ENCODE results near the gene ERAL1.

The ERAL1 gene

DNA sequence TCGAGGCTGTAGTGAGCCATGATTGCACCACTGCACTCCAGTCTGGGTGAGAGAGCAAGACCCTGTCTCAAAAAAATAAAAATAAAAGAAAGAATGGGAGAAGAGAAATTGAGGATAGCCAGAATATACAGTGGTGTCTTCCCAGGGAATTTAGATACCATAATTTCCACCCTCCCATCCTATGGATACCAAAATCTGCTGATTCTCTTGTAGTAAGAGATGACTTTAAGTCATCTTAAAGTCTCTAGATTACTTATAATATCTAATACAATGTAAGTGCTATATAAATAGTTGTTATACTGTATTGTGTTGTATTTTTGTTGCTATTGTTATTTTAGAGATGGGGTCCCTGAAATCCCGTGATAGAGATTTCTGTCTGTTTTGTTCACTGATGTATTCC, 1.5 kb upstream of the ERAL1 start:
- Histone ChIP-seq H3K9me3 (ENCODE audit: insufficient read depth, low read depth, low read length) (no peaks in the 10 kb centered on the region), H3K9ac (ENCODE audit: low read depth, low read length) (no peak overlapping the region), H3K36me3 (ENCODE audit: insufficient read depth, low read length) (peaks cover 15% of the 10 kb centered on the region), H3K27ac (ENCODE audit: low read depth, low read length) (no peak overlapping the region), H3K4me1 (ENCODE audit: insufficient read depth, low read length) (no peaks in the 10 kb centered on the region), H3K4me3 (ENCODE audit: low read length) (no peak overlapping the region), H3K27me3 (ENCODE audit: insufficient read depth, low read length) (no peaks in the 10 kb centered on the region)
- 98% methylated on average over 2 of the region's 2 CpGs for WGBS

- peak overlapping the region; percentile 63; the same call in 1 of the 2 replicates for H3K27ac ChIP-seq (ENCODE audit: low read depth, low read length)
- H3K9me3 ChIP-seq (ENCODE audit: insufficient read depth, low read depth, low read length): no peaks in the 10 kb centered on the region
- 19% methylated on average over 5 of the region's 5 CpGs for WGBS
These were observed 492 bp downstream of the ERAL1 start for GRCh38 chr17:28855336-28855679.

GRCh38 chr17:28856028-28856574, 1.3 kb downstream of the ERAL1 start:
- H3K4me3 ChIP-seq (ENCODE audit: low read length): peak overlapping the region; percentile 74
- 94% methylated on average over 5 of the region's 5 CpGs for WGBS

More at GRCh38 chr17:28855336-28855679, 492 bp downstream of the ERAL1 start:
- Histone ChIP-seq H3K27me3 (ENCODE audit: insufficient read depth, low read length) (no peaks in the 10 kb centered on the region), H3K4me1 (ENCODE audit: insufficient read depth, low read length) (no peaks in the 10 kb centered on the region), H3K36me3 (ENCODE audit: insufficient read depth, low read length) (peaks cover 28% of the 10 kb centered on the region), H3K4me3 (ENCODE audit: low read length) (peak overlapping the region; percentile 74), H3K9ac (ENCODE audit: low read depth, low read length) (peak overlapping the region; percentile 79)

DNA sequence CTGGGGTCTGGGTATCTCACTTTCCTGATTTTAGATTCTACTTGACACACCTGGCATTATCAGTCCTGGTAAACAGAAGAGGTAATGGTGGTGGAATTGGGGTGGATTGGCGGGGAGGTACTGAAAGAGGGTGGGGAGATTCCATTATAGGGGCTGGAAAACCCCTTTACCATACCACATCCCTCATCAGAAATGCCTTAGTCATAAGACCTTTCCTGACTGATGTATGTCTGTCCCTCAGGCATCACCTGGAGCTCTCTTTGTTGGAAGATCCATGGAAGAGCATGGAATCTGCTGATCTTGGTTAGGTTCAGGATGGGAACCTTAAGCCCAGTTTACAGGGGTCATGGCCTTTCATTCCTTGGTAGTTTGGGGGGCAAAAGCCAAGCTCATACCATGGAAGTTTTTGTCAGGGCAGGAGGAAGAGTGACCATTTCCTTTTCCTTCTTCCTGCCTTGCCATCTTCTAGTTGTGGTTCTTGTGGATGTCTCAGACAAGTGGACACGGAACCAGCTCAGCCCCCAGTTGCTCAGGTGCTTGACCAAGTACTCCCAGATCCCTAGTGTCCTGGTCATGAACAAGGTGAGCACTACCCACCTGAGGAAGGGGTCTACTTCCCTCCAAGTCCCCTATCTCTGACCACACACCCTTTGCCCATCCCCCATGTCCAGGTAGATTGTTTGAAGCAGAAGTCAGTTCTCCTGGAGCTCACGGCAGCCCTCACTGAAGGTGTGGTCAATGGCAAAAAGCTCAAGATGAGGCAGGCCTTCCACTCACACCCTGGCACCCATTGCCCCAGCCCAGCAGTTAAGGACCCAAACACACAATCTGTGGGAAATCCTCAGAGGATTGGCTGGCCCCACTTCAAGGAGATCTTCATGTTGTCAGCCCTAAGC, 3.3 kb downstream of the ERAL1 start:
- no peak overlapping the region for H3K4me3 ChIP-seq (ENCODE audit: low read length)
- 96% methylated on average over 2 of the region's 3 CpGs for WGBS
- no peak overlapping the region for H3K9ac ChIP-seq (ENCODE audit: low read depth, low read length)
- H3K4me1 ChIP-seq (ENCODE audit: insufficient read depth, low read length): 0 out of 2 replicates have a peak, but pooled peaks cover 5% of the 10 kb centered on the region
- H3K36me3 ChIP-seq (ENCODE audit: insufficient read depth, low read length): peaks cover 37% of the 10 kb centered on the region
- H3K9me3 ChIP-seq (ENCODE audit: insufficient read depth, low read depth, low read length): no peaks in the 10 kb centered on the region
- H3K27ac ChIP-seq (ENCODE audit: low read depth, low read length): no peak overlapping the region
- H3K27me3 ChIP-seq (ENCODE audit: insufficient read depth, low read length): no peaks in the 10 kb centered on the region

More at GRCh38 chr17:28856028-28856574, 1.3 kb downstream of the ERAL1 start:
- H3K9ac ChIP-seq (ENCODE audit: low read depth, low read length): no peak overlapping the region
- H3K36me3 ChIP-seq (ENCODE audit: insufficient read depth, low read length): peaks cover 33% of the 10 kb centered on the region
- H3K9me3 ChIP-seq (ENCODE audit: insufficient read depth, low read depth, low read length): no peaks in the 10 kb centered on the region
- no peaks in the 10 kb centered on the region for H3K27me3 ChIP-seq (ENCODE audit: insufficient read depth, low read length)
- no peaks in the 10 kb centered on the region for H3K4me1 ChIP-seq (ENCODE audit: insufficient read depth, low read length)
- no peak overlapping the region for H3K27ac ChIP-seq (ENCODE audit: low read depth, low read length)

GRCh38 chr17:28858801-28859355, 4.1 kb downstream of the ERAL1 start:
- Histone ChIP-seq H3K4me1 (ENCODE audit: insufficient read depth, low read length) (0 out of 2 replicates have a peak, but pooled peaks cover 5% of the 10 kb centered on the region), H3K9me3 (ENCODE audit: insufficient read depth, low read depth, low read length) (no peaks in the 10 kb centered on the region), H3K9ac (ENCODE audit: low read depth, low read length) (no peak overlapping the region), H3K4me3 (ENCODE audit: low read length) (no peak overlapping the region), H3K27ac (ENCODE audit: low read depth, low read length) (no peak overlapping the region), H3K36me3 (ENCODE audit: insufficient read depth, low read length) (peaks cover 37% of the 10 kb centered on the region), H3K27me3 (ENCODE audit: insufficient read depth, low read length) (no peaks in the 10 kb centered on the region)
- WGBS: 69% methylated on average over 2 of the region's 2 CpGs

- Histone ChIP-seq H3K36me3 (ENCODE audit: insufficient read depth, low read length) (peaks cover 37% of the 10 kb centered on the region), H3K9me3 (ENCODE audit: insufficient read depth, low read depth, low read length) (no peaks in the 10 kb centered on the region), H3K4me3 (ENCODE audit: low read length) (no peak overlapping the region), H3K9ac (ENCODE audit: low read depth, low read length) (no peak overlapping the region), H3K27me3 (ENCODE audit: insufficient read depth, low read length) (no peaks in the 10 kb centered on the region), H3K27ac (ENCODE audit: low read depth, low read length) (no peak overlapping the region), H3K4me1 (ENCODE audit: insufficient read depth, low read length) (peaks cover 10% of the 10 kb centered on the region; the same call in 1 of the 2 replicates)
- WGBS: 92% methylated on average over 4 of the region's 4 CpGs
These were observed 5.6 kb downstream of the ERAL1 start for GRCh38 chr17:28860363-28860808.

GRCh38 chr17:28861393-28862203, 6.8 kb downstream of the ERAL1 start:
- H3K27me3 ChIP-seq (ENCODE audit: insufficient read depth, low read length): no peaks in the 10 kb centered on the region
- H3K27ac ChIP-seq (ENCODE audit: low read depth, low read length): no peak overlapping the region
- 76% methylated on average over 8 of the region's 8 CpGs for WGBS
- H3K4me1 ChIP-seq (ENCODE audit: insufficient read depth, low read length): peaks cover 14% of the 10 kb centered on the region
- H3K9me3 ChIP-seq (ENCODE audit: insufficient read depth, low read depth, low read length): no peaks in the 10 kb centered on the region
- no peak overlapping the region; the same call in 1 of the 2 replicates for H3K4me3 ChIP-seq (ENCODE audit: low read length)
- peaks cover 32% of the 10 kb centered on the region for H3K36me3 ChIP-seq (ENCODE audit: insufficient read depth, low read length)
- no peak overlapping the region for H3K9ac ChIP-seq (ENCODE audit: low read depth, low read length)

- no peaks in the 10 kb centered on the region for H3K9me3 ChIP-seq (ENCODE audit: insufficient read depth, low read depth, low read length)
- H3K9ac ChIP-seq (ENCODE audit: low read depth, low read length): no peak overlapping the region
- peaks cover 29% of the 10 kb centered on the region for H3K36me3 ChIP-seq (ENCODE audit: insufficient read depth, low read length)
- H3K27ac ChIP-seq (ENCODE audit: low read depth, low read length): no peak overlapping the region
- H3K27me3 ChIP-seq (ENCODE audit: insufficient read depth, low read length): no peaks in the 10 kb centered on the region
- WGBS: 94% methylated on average over 3 of the region's 3 CpGs
- no peak overlapping the region for H3K4me3 ChIP-seq (ENCODE audit: low read length)
- peaks cover 14% of the 10 kb centered on the region for H3K4me1 ChIP-seq (ENCODE audit: insufficient read depth, low read length)
These were observed 7.7 kb downstream of the ERAL1 start for GRCh38 chr17:28862561-28862960.

GRCh38 chr17:28863953-28864352, 9.1 kb downstream of the ERAL1 start:
- Histone ChIP-seq H3K27ac (ENCODE audit: low read depth, low read length) (no peak overlapping the region), H3K9ac (ENCODE audit: low read depth, low read length) (no peak overlapping the region), H3K4me1 (ENCODE audit: insufficient read depth, low read length) (peaks cover 14% of the 10 kb centered on the region), H3K4me3 (ENCODE audit: low read length) (no peak overlapping the region), H3K27me3 (ENCODE audit: insufficient read depth, low read length) (no peaks in the 10 kb centered on the region), H3K9me3 (ENCODE audit: insufficient read depth, low read depth, low read length) (no peaks in the 10 kb centered on the region), H3K36me3 (ENCODE audit: insufficient read depth, low read length) (peaks cover 15% of the 10 kb centered on the region)
- WGBS: 93% methylated on average over 1 of the region's 1 CpG

GRCh38 chr17:28864991-28865849, 10.4 kb downstream of the ERAL1 start:
- Histone ChIP-seq H3K27ac (ENCODE audit: low read depth, low read length) (no peak overlapping the region), H3K9me3 (ENCODE audit: insufficient read depth, low read depth, low read length) (no peaks in the 10 kb centered on the region), H3K36me3 (ENCODE audit: insufficient read depth, low read length) (peaks cover 10% of the 10 kb centered on the region), H3K27me3 (ENCODE audit: insufficient read depth, low read length) (no peaks in the 10 kb centered on the region), H3K4me1 (ENCODE audit: insufficient read depth, low read length) (peaks cover 14% of the 10 kb centered on the region), H3K9ac (ENCODE audit: low read depth, low read length) (peak overlapping the region; percentile 16; the same call in 1 of the 2 replicates), H3K4me3 (ENCODE audit: low read length) (no peak overlapping the region)
- 84% methylated on average over 11 of the region's 11 CpGs for WGBS

Data from HUES64 (cell line).